ENCODE data around the gene PAM.

PAM gene

GRCh38 chr5:102863764-102864560 lies 108.9 kb downstream of the PAM start:
- no peak for DNase-seq

- no peak for DNase-seq
Measured at GRCh38 chr5:102865171-102865509, 110.0 kb downstream of the PAM start.

GRCh38 chr5:102865510-102866236 lies 110.6 kb downstream of the PAM start:
- peak; percentile 91 for DNase-seq

GRCh38 chr5:102866237-102866600 lies 111.1 kb downstream of the PAM start:
- DNase-seq, result no peak

DNA sequence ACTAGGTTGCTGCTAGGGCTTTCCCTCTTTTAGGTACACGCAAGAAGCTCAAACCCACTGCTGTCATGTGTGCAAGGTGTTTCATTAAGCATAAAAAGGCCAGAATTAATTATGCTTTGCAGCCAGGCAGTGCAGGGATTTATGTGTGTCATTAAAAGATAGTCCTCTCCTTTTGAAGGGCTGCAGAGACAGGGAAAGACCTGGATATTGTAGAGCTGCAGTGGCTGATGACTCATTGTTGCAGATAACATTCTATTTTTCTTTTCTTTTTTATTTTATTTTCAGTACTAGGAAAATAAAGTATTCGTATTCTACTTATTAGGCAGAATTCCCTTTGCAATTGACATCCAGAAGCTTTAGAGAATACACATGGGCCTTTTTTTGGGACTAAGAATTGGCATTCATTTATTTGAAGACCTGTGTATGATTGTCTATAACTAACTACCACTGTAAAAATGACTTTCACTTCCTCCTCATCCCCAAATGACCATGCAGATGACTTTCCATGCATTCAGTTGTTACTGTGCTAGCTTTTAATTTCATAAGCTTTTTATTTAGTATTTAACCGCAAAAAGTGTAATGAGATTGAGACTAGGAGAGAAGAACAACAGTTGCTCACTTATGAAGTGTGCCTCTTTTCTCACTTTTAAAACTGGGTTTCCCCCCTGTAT lies 113.0 kb downstream of the PAM start:
- DNase-seq, result no peak

GRCh38 chr5:102869230-102869629 lies 114.1 kb downstream of the PAM start:
- no peak for DNase-seq

DNA sequence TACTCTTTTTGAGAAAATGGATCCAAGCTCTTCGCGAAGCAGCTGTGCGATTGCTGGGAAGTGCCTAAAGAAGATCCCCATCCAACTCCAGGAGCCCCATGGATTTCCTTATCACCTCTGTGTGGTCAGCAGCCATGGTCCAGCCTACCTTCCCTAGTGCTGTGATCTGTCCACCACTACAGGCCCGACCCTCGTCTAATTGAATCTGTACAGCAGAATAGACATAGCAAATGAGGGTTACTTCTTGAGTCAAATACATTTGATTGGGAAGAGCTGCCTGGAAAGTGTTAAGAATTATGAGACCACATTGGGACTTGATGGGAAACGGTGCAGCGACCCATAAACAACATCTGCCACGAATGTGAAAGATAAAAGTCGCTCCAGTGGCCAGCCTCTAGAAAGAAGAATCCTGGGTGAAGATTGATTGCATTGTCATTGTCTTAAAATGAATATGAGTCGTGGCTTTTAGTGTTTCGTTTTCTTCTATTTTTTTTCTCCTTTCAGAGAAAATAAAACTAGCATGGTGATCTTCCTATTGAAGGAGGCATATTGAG lies 118.4 kb downstream of the PAM start:
- DNase-seq, result no peak

DNA sequence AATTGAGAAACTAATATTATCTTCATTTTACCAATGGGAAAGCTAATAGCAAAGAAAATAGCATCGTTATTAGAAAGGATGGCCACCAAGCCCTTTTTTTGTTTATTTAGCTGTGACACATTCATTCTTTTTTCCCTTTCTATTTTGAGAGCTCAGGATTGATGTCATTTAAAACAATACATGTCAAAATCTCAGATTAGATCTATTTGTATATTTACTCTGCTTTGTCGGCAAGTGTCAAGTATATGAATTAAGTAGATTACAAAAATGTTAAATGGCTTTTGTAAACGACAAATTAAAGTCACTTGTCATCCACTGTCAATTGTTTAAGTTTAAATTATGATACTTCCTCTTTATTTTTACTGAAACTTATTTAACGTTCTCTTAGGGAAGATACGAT lies 118.9 kb downstream of the PAM start:
- no peak for DNase-seq

DNA sequence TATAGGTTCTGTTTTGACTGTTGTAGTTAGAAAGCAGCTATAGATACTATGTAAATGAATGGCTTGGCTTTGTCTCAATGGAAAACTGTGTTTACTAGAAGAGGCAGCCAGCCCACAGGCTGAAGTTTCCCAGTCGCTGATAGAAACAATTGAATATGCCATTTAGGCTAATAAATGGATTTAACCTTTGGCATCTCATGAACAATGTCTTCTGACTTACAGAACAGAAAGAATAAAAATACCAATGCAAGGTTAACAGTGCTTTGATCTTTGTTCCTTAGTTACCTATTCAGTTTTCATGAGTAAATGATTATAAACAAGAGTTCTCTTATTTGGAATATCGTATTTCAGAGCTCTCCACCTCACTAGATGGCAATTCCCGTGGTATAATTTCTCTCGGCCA lies 120.6 kb downstream of the PAM start:
- no peak for DNase-seq

- no peak for DNase-seq
Measured at GRCh38 chr5:102876610-102877009, 121.5 kb downstream of the PAM start.

GRCh38 chr5:102879741-102880140 lies 124.6 kb downstream of the PAM start:
- DNase-seq, result no peak

DNA sequence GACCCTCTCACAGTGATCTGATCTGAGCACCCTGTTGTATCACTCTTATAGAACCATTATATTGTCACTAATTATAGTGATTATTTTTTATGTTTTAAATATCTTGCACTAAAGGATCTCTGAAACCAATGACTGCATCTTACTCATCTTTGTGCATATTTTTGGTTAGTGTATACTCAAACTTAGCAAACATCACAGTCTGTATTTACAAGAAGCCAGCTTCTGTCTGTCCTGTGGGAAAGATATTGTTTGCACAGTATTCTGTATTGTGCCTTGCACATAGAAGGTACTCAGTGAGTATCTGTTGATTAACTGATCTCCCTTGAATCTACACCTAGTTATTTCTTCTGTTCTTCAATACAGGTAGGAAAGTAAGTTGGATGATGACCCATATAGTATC lies 131.5 kb downstream of the PAM start:
- DNase-seq, result no peak

GRCh38 chr5:102888483-102888882 lies 133.4 kb downstream of the PAM start:
- no peak for DNase-seq

DNA sequence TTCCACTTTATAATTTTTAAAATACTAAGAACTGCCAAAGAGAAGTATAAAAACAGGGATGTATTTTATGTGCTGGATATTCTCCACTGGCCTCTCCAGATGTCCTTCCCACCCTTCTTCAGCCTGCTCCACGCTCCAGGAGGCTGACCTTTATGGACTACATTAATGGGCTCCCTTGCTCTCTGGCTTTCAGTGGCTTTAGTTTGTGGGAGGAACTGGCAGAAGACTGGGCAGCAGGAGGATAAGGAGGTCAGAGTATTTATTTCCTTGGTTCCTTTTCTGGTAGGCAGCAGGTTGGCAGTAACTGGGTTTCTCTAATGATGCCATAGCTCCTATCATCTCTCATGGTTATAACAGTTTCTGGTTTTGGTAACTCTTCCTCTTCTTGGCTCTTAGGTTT lies 133.9 kb downstream of the PAM start:
- DNase-seq, result no peak

GRCh38 chr5:102890133-102890532 lies 135.0 kb downstream of the PAM start:
- no peak for DNase-seq

DNA sequence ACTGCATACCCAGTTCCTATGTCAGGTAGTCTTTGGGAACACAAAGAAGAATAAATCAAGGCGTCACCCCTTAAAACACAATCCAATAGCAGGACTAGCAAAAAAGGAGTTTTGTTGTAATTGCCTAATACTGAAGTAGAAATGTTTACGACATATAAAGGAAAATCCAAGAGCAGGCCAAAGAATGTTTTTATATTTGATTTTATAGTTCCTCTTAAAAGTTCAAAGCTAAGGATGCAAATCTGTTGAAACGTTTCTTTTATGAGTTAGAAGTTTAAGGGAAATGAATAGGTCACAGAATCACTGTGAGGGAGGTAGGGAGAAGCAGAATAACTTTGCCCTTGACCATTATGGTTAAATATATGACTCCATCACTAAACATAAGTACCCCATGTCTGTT lies 136.1 kb downstream of the PAM start:
- DNase-seq, result no peak

DNA sequence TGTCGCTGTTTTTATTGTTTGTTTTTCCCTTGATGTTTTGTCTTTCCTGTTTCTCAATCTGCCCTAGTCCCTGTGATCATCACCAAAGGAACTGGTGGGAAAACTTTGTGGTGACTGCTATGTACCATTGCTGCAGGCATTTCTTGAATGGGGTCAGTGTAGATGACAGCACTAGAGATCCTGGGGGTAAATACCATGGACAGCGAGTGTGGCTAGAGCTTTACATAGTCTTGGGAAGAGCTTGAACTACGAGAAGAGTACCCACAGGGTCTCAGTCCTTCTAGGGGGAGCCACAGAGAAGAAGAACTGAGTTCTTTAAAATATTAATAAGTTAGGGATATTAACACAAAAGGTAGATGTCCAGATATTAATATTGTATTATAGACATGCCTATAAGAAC lies 138.8 kb downstream of the PAM start:
- DNase-seq, result no peak

- DNase-seq, result no peak
Measured at GRCh38 chr5:102895234-102895633, 140.1 kb downstream of the PAM start.

GRCh38 chr5:102895976-102896375 lies 140.9 kb downstream of the PAM start:
- no peak for DNase-seq

DNA sequence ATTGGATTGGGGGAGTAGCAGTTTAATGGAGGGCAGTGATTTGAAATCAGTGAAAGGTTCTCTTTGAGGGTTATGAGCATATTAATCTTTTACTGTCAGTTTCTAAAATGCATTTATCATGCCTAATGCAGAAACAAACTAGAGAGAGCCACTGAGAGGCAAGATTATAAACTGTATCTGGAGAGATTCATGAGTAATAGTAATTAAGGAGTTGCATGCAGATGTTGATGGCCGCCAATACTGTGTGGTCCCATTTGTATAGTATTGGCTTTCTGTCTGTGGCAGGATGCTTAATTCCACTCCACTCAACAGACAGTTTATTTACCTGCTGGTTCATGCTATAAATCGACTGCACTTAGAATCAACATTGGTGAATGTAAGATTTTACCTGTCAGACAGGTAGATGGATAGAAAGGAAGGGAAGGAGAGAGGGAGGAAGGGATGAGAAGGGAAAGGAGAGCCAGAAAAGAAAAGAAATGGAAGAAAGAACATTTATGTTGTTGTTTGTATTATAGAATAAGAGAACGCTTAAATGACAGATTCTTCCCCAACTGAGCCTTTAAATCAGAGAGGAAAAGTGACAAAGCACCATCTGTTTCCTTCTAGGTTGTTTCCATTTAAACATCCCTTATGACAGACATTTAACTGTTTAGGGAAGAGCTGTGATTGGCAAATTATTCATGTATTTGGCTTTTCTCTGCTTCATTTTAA lies 146.5 kb downstream of the PAM start:
- DNase-seq, result no peak

DNA sequence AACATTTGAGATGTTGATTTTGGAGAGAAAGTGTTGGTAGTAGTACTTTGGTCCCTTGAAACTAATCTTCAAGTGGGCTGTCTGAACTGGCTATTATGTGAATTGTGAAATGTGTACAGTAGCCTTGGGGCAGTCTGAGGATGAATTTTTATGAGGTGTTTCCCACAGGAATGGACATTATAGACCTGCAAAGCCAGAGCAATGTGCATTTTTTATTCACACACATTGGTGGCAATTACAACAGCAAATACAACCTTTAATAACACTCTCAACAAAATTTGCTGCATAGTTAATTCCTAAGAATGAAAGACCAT lies 147.0 kb downstream of the PAM start:
- DNase-seq, result no peak

- DNase-seq, result no peak
Measured at GRCh38 chr5:102902647-102903046, 147.5 kb downstream of the PAM start.

All from retina (tissue), 1 donor.